PFSK-1 (cell line): Measurements from ENCODE around the gene PLEKHG2.

Source experiments
- POLR2AphosphoS5 ChIP-seq: IDR thresholded peaks from 2 replicates; pipeline ENCODE4 v1.6.1; 2012; ENCODE audit warnings: low read depth, mild to moderate bottlenecking, control low read depth, low read length, moderate library complexity
- TAF1 ChIP-seq: IDR thresholded peaks from 2 replicates; pipeline ENCODE4 v1.6.1; 2012; ENCODE audit warnings: low read length, control low read depth, borderline replicate concordance; ENCODE audit not compliant: insufficient read depth

DNA sequence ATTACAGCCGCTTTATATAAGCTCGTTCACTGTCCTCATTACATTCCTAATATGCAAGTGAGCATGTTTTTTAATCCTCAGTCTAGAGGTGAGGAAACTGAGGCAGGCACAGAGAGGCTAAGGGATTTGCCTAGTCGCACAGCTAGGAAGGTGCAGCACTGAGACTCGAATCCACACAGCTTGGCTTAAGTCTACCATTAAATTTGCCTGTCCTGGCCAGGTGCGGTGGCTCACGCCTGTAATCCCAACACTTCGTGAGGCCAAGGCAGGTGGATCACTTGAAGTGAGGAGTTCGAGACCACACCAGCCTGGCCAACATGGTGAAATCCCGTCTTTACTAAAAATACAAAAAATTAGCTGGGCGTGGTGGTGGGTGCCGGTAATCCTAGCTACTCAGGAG lies 15.2 kb downstream of the PLEKHG2 start:
- TF ChIP-seq TAF1 (no peak), POLR2AphosphoS5 (no peak)
